Measurements from ENCODE around the gene CDK10. TPM values are rescaled to one million over a fixed set of nuclear protein-coding genes. Genes with fewer than 3 reads are reported as not detected.

CDK10 gene
- total and polyA plus RNA-seq, 9 of the 15 experiments (the other 6 are each of a cell fraction or from before 2014, with no cell fraction given): 2.0 to 85.1 (median 40.1) TPM

GRCh38 chr16:89686520-89687091 lies at the start of gene CDK10 (continued):
- TF ChIP-seq ZNF407 (IDR thresholded peaks at IDR 0.05; ENCODE audit: low read depth) (no peak), KAT7 (CRISPR knock-in tag; IDR thresholded peaks at IDR 0.05; ENCODE audit: borderline replicate concordance) (peak; percentile 72; the same call in 1 of the 2 replicates), FOXP1 (CRISPR knock-in tag; IDR thresholded peaks at IDR 0.05) (peak; percentile 83; the same call in 1 of the 2 replicates), CSDE1 (IDR thresholded peaks at IDR 0.05) (peak in 1 of 2 experiments; percentile 92; a peak in 2 of 4 replicates), ATF1 (CRISPR knock-in tag; IDR thresholded peaks at IDR 0.05) (no peak), ATF1 (tag; IDR thresholded peaks at IDR 0.05) (no peak), ZNF507 (tag; conservative IDR thresholded peaks at IDR 0.05) (no peak), ATF7 (IDR thresholded peaks at IDR 0.05) (peak; percentile 69), HNRNPLL (IDR thresholded peaks at IDR 0.05; ENCODE audit: low read depth, low read length, poor library complexity, severe bottlenecking) (no peak), DMBX1 (CRISPR knock-in tag; IDR thresholded peaks at IDR 0.05; ENCODE audit: borderline replicate concordance) (0 out of 2 replicates have a peak, but pooled peaks have one; percentile 26), TEAD4 (IDR thresholded peaks at IDR 0.05; ENCODE audit: low read length) (peak; percentile 30; the same call in 1 of the 2 replicates), TEAD4 (CRISPR knock-in tag; IDR thresholded peaks at IDR 0.05; ENCODE audit: borderline replicate concordance) (no peak), BRD9 (IDR thresholded peaks at IDR 0.05; ENCODE audit: low read depth, partially characterized antibody) (no peak), ZNF146 (CRISPR knock-in tag; IDR thresholded peaks at IDR 0.05; ENCODE audit: unreplicated experiment) (no peak), OTX1 (CRISPR knock-in tag; IDR thresholded peaks at IDR 0.05) (no peak), ZNF436 (CRISPR knock-in tag; IDR thresholded peaks at IDR 0.05) (no peak), EP400 (IDR thresholded peaks at IDR 0.05) (peak; percentile 97)
